Stimulated activated CD8-positive, alpha-beta memory T cell treated with anti-CD3 and anti-CD28 coated beads, Interleukin-12 subunit alpha, Interleukin-12 subunit beta, amount 100 ng/mL, for 1 hour (primary cell): Measurements from ENCODE around the gene ALDH7A1.

Source experiments
- DNase-seq: peaks from one replicate; pipeline ENCODE4 v3.0.0-alpha.2; 2020; ENCODE audit warnings: low read depth

ALDH7A1 gene

GRCh38 chr5:126508962-126509279 lies 86.1 kb downstream of the ALDH7A1 start:
- DNase-seq, result no peak

- no peak for DNase-seq
These were observed 86.6 kb downstream of the ALDH7A1 start for GRCh38 chr5:126508251-126508961.

GRCh38 chr5:126506079-126506478 lies 88.9 kb downstream of the ALDH7A1 start:
- no peak for DNase-seq

GRCh38 chr5:126503602-126504104 lies 91.4 kb downstream of the ALDH7A1 start:
- DNase-seq, result no peak

- no peak for DNase-seq
These were observed 93.6 kb downstream of the ALDH7A1 start for GRCh38 chr5:126501448-126501847.

- no peak for DNase-seq
These were observed 95.1 kb downstream of the ALDH7A1 start for GRCh38 chr5:126499853-126500342.

- no peak for DNase-seq
These were observed 95.7 kb downstream of the ALDH7A1 start for GRCh38 chr5:126499278-126499677.

- no peak for DNase-seq
These were observed 97.5 kb downstream of the ALDH7A1 start for GRCh38 chr5:126497506-126497905.

- DNase-seq, result no peak
These were observed 100.6 kb downstream of the ALDH7A1 start for GRCh38 chr5:126494393-126494792.

GRCh38 chr5:126492939-126493338 lies 102.1 kb downstream of the ALDH7A1 start:
- DNase-seq, result no peak

- DNase-seq, result no peak
These were observed 104.7 kb downstream of the ALDH7A1 start for GRCh38 chr5:126490167-126490940.

GRCh38 chr5:126488443-126489065 lies 106.5 kb downstream of the ALDH7A1 start:
- no peak for DNase-seq

- DNase-seq, result no peak
These were observed 107.4 kb downstream of the ALDH7A1 start for GRCh38 chr5:126487596-126487995.

GRCh38 chr5:126486332-126486731 lies 108.7 kb downstream of the ALDH7A1 start:
- DNase-seq, result no peak

GRCh38 chr5:126484253-126484652 lies 110.8 kb downstream of the ALDH7A1 start:
- no peak for DNase-seq

- no peak for DNase-seq
These were observed 111.9 kb downstream of the ALDH7A1 start for GRCh38 chr5:126483156-126483555.

- DNase-seq, result no peak
These were observed 112.4 kb downstream of the ALDH7A1 start for GRCh38 chr5:126482591-126482990.

- DNase-seq, result no peak
These were observed 113.8 kb downstream of the ALDH7A1 start for GRCh38 chr5:126481243-126481642.
